GM21528 (cell line): ENCODE measurements around the gene RAB11A.

Source experiments
- ATAC-seq: cut with Tn5 transposase; IDR thresholded peaks from one replicate; pipeline ENCODE4 v1.9.1; 2021; ENCODE audit warnings: mild to moderate bottlenecking, moderate library complexity; ENCODE audit not compliant: unreplicated experiment, low FRiP score

Gene RAB11A

GRCh38 chr15:65869126-65869953 lies at the start of gene RAB11A:
TSS of gene RAB11A (plus strand) at chr15:65869491. CDS start at chr15:65869586, 95 bp downstream.
- ATAC-seq, result peak; percentile 87

DNA sequence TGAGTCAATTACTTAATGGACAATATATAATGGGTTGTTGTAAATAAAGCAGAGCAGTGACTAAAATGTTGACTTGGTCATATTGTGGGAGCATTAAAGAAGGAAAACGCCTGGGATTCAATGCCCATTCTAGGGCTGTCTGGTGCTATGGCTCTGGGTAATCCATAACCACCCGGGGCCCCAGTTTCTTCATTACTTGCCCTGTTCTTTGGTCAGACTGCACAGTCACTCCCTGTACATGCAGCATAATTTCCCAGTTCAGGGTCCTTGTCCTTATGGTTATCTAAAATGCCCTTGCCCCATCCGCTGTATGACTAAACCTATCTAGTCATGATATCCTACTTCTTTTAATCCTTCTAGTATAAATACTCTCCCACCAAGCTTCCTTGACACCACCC lies 49.7 kb upstream of the RAB11A start:
- ATAC-seq, result no peak

- ATAC-seq, result no peak
Observed at GRCh38 chr15:65821070-65821469, 48.2 kb upstream of the RAB11A start.

- ATAC-seq, result no peak
Observed at GRCh38 chr15:65822316-65822715, 47.0 kb upstream of the RAB11A start.

DNA sequence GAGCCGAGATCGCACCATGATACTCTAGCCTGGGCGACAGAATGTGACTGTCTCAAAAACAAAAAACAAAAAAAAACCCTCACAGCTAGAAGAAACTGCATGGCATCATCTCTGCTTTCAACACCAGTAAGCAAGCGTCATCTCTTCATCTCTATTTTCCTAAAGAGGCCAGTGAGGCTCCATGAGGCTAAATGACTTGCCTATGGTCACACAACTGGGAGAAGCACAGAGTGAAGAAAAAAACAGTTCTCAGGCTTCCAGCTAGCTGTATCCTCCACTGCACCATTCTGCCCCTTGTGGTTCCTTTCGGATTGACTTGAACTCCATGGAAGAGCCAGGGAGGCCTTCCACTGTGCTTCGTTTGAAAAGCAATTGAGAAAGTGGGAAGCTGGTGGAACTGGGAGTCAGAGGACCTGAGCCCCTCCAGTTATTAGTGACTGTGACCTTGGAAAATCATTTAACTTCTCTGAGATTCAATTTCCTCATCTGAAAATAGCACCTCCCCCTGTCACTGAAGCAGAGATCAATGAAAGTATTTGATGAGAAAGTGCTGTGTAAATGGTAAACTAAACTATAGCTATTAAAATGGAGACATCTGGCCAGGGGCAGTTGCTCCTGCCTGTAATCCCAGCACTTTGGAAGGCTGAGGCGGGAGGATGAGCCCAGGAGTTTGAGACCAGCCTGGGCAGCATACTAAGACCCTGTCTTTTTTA lies 45.1 kb upstream of the RAB11A start:
- no peak for ATAC-seq

- no peak for ATAC-seq
Observed at GRCh38 chr15:65824941-65825544, 44.2 kb upstream of the RAB11A start.

DNA sequence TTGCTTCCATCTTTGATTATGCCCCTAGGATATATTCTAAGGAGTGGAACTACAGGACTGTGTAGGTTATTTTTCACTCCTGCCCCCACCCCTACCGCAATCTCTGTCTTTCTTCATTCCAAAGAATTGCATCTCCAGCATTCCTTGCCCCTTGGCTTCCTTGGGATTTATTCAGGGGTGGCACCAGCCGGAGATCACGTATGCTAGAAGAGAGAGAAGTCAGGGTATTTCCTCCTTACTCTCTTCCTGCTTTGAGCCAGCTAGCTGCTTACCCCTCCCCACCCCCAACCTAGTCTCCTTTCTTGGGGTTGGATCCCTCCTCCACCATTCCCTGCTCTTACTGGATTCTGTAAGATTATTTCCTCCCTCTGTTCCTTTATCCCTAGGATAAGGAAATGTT lies 42.2 kb upstream of the RAB11A start:
- ATAC-seq, result no peak

DNA sequence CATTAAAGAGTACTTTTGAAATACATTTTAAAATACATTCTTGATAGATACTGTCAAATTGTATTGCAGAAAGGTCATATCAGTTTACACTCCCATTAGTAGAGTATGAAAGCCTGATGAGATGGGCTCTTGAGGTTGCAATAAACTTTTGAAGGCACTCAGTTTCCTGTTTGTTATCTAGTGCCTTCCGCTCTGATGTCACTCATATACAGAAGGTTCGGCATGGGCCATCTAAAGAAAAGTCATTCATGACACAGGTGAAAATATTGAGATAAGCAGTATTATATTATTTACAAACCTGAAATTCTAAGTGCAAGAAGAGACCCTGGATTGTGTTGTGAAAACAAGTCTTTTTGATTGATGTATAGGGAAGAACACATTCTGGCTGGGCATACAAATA lies 40.7 kb upstream of the RAB11A start:
- no peak for ATAC-seq

GRCh38 chr15:65829130-65829764 lies 40.0 kb upstream of the RAB11A start:
- ATAC-seq, result no peak

DNA sequence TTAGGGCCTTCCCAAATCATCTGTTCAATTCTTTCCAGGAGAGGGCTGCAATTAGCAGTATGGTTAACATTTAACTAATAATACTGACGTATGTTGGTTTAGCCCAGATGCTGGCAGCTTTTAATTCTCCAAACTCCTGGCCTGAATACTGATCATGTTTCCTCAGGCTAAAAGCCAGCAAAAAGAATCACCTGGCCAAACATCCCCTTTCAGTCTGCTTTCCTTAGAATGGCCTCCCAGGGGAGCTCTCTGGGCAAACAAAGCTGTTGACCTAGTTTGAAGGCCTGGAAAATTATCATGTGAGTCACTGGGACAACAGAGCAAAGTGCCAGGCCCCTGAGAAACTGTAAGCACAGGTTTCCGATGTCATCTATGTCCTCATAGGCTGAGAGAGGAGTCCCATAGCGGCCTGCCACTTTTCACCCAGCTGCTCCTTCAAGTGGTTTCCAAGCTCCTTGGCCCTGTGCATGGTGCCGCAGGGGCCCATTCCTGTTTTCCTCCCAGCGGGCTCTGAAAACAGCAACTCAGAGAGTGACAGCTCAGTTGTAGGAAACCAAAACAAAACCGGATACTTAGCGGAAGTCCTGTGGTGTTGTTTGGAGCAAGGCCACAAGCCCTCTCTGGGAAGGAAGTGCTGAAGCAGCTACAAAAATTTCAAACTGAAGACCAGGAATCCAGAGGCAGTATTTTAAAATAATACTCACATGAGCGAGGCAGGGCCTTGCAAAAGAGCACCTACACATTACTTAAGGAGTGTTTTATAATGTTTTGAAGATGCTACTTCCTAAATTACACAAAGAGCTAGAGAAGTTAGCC lies 36.5 kb upstream of the RAB11A start:
- ATAC-seq, result no peak

- ATAC-seq, result no peak
Observed at GRCh38 chr15:65833501-65834205, 35.6 kb upstream of the RAB11A start.

DNA sequence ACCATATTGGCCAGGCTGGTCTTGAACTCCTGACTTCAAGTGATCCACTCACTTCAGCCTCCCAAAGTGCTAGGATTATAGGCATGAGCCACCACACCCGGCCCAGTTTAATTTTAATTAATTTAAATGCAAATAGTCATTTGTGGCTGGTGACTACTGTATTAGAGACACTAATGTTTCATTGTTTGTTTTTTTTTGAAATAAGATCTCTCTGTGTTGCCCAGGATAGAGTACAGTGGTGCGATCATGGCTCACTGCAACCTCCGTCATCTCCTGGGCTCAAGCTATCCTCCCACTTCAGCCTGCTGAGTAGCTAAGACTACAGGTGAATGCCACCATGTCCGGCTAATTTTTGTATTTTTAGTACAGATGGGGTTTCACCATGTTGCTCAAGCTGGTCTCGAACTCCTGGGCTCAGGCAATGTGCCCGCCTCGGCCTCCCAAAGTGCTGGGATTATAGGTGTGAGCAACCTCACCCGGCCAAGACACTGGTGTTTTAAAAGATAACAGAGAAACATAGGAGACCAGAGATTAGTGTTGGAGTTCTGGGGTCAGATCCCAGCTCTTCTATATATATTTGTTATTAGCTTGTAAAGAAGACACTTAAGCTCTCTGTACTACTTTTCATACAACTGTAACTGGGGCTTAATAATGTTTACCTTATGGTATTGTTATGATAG lies 34.5 kb upstream of the RAB11A start:
- ATAC-seq, result no peak

DNA sequence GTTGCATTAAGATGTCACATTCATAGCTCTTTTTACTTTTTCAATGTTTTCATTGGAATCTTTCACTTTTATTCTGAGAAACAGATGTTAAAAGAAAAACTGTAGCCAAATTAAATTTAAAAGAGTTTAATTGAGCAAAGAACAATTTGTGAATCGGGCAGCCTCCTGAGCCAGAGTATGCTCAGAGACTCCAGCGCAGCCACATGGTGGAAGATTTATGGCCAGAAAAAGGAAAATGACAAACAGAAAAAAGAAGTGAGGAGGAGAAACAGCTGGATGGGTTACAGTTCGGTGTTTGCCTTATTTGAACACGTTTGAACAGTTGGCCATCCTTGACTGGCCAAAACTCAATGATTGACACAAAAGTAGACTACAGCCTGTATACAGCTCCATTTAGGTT lies 33.8 kb upstream of the RAB11A start:
- ATAC-seq, result no peak

DNA sequence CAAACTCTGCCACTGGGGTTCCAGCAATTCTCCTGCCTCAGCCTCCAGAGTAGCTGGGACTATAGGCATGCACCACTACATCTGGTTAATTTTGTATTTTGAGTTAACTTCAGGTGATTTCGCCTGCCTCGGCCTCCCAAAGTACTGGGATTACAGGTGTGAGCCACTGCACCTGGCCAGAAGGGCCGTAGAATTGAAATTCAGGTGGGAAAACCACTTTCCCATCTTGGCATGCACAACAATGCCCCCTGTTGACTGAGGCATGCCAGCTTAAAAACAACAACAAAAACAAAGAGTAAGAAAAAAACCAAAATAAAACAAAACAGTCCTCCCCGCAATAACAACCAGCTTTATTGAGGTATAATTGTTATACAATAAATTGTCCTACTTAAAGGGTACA lies 32.6 kb upstream of the RAB11A start:
- ATAC-seq, result no peak

GRCh38 chr15:65837301-65838294 lies 31.7 kb upstream of the RAB11A start:
- ATAC-seq, result no peak

- no peak for ATAC-seq
Observed at GRCh38 chr15:65839354-65839901, 29.9 kb upstream of the RAB11A start.

DNA sequence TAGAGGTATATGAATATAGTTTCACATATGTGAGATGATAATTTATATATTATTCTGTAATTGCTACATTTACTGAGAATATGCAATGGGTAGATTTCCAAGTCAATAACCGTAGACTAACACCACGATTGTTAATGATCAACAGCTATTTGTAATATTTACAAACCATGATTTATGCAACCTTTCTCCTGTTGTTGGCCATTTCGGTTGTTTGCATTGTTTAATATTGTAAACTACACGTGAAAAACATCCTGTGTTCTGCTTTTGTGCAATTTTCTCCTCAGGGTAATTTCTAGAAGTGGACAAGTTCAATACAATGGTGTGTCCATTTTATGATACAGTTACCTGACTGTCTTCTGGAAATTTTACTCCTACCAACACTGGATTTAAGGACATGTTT lies 29.3 kb upstream of the RAB11A start:
- ATAC-seq, result no peak
